Stimulated activated CD8-positive, alpha-beta memory T cell treated with anti-CD3 and anti-CD28 coated beads, Interleukin-15, amount 100 ng/mL, for 24 hours (primary cell): ENCODE measurements around the gene TUT7.
"Not testable (repeated sequence)": the region's sequence is repeated elsewhere in the genome, so short reads cannot be mapped to it uniquely, and the experiment has no call there.

Experiments used
- DNase-seq: peaks from one replicate; pipeline ENCODE4 v3.0.0-alpha.2; 2020; ENCODE audit warnings: low read depth

TUT7 gene

DNA sequence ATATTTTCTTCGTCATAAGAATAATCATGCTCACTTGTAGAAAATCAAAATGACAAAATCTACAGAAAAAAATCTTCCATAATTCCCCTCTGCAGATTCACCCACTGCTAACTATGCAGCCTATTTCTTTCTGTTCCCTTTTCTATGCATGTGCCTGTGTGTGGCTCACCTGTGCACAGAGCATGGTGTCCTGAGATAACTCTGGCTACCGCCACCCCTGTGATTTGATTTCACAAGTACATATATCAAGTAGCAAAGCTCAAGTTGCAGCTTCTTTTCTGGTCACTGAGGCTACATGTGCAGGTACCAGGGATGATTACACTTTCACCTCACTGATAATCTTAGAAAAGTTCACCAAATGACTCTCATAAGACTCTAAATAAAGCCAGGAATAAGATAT is 53.5 kb downstream of the TUT7 start:
- no peak for DNase-seq

DNA sequence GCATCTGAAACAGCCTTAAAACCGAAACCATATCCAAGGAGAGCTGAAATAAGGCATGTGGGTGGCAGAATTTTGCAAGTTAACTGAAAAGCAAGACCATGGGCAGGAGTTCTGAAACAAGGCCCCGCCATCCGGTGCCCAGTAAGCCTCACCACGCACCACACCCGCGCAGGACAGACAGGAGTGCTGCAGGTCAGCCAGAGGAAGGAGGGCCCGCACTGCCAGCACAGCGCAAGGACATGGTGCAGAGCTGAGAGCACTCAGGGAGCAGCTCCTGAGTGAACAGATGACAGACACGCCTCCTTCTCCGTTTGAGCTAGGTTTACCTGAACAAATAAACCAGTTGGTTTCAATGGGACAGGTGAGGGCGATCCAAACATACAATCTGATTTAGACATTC is 55.3 kb downstream of the TUT7 start:
- DNase-seq, result no peak

DNA sequence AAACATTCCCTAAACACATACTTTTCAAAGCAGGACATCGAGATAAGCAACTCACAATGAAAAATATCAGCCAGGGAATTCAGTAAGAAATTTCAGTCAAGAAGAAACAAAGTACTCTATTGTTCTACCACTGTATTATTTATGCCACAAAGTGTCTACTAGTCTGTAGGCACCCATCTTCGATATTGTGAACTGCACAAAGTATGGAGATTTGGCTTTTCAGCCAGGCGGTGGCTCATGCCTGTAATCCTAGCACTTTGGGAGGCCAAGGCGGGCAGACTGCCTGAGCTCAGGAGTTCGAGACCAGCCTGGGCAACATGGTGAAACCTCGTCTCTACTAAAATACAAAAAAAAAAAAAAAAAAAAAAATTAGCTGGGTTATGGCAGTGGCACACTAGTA is 63.9 kb downstream of the TUT7 start:
- DNase-seq, result not testable (repeated sequence)

DNA sequence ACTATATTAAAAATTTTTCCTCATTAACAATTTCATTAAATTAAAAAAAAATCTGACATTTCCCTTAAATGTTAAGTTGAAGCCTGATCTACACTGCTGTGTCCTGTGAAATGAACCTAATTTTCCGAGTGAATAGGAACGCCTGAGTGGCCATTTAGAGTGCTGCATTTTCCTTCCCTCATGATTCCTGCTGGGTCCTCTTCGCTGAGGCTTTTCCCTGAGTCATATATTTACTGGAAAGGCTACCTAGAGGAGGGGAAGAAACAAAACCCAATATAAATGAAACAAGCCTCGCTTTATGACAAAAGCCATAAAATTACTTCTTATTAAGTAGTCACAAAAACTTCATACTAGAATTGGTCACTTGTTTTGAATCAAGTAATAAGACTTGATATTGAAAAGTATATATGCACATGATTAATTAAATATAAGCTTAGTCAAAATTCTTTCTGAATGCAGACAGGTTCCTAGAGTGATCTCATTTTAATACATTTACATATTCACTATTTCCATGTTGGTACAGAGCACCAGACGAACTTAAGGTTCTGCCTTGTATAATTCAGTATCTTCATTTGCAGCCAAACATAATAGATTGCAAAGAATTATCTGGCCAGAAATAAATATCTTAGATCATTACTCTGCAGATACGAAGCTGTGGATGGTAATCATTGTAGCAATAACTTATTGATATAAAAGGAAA is 65.6 kb downstream of the TUT7 start:
- no peak for DNase-seq

DNA sequence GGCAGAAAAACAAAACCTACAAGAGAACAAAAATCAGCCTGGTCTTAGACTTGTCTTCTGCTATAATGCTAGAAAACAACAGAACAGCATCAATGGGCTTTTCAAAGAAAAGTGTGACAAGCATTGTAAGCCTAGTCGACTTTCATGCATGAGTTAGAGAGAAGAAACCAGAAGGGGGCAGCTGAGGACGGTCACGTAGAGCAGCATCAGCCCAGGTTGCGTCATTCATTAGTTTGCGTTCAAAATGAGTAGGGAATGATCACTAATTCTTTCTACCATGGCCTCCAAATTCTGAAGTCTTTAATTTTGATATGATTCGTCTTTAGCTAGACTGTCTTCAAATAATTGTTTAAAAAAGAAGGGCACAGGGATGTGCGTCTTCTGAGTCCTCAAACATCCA is 67.2 kb downstream of the TUT7 start:
- no peak for DNase-seq

DNA sequence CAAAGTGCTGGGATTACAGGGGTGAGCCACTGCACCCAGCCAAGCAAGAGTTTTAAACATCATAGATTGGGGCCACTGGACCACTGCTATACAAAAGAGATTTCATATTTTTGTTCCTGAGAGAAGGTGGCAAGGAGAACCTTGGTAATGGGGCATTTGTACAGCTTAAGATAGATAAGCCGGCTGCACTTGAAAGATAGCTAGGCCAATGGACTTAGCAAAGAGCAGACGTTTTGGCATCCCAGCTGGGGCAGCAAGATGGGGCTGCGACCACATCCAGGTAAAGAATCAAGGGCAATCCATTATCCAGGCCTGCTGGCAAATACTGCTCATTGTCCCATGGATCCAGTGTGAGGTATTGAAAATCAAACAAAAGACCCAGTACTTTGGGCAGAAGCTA is 67.9 kb downstream of the TUT7 start:
- no peak for DNase-seq

DNA sequence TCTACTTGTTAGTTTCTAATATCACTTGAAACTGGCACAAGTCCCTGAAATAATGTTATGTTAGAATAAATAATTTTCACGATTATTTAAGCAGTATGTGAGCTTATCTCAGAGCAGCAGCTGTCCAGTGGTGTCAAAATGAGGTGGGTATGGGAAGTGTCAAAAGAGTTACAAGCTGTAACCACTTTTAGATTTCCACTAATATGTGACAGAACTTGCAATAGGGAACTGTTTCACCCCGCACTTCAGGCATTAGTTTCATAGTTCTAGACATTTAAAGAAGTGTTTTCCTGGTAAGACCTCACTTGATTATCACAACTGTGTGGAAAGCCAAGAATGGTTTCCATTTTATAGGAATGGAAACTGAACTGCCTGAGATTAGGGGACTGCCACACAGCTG is 68.9 kb downstream of the TUT7 start:
- DNase-seq, result no peak

DNA sequence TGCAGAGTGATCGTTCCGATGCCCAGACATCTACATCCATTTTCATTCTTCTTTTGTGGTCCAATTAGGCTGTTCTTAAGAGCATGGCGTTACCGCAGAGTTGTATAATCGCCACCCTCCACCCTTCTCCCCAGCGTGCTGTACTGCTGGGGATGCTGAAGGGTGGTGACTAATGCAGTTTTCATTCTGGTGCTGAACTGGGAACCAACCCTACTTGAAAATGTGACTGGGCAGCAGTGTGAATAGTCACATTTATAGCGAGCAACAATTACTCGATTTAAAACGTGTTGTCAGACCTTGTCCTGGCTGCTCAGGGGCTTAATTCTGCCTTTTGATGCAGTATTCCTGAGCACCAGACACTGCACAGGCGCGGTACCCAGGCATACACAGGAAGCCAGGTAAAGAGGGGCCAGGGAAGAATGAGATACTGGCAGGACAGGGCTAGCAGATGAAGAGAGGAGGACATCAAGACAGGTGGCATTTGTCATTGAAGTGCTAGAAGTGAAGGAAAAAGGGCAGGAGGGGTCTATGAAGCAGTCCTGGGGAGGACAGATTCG is 71.2 kb downstream of the TUT7 start:
- DNase-seq, result no peak

DNA sequence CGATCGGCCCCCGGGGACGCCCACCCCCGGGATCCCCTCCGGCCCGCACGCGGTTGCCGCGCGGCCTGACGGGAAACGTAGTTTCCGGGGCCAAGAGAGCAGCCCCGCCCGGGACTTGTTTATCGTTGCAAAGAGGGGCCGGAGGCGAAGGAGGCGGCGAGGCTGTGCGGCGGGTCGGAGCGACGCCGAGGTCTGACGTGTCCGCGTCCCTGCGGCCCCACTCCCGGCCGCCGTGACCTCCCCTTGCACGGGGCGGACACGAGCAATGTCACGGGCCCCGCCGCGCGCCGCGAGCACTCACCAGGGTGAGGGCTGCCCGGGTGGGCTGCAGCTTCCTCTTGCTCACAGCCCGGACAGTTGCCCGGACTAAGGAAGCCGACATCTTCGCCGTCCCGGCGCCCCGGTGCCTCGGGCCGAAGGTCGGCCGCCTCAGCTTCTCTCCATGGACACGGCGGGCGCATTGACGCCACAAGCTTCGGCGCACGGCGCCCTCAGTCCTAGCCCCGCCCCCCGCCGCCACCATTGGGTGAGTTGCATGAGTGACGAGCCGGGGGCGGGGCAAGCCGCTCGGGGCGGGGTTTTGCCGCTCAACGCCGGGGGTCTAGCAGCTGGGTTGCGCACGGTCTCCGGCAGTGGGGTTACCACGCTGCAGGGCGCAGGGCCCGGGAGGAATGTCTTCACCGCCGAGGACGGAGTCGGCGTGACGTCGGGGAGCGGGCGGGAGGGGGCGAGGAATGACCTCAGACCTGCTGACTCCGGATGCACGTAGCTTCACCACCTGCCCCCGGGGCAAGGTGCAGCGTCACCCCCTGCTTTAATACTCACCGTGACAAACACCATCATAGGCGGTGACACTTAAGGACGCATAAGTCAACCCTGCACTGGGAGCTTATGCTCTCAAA is 71.9 kb downstream of the TUT7 start, which contains the start of gene ISCA1:
TSS of gene ISCA1 (minus strand) at position 462 of the 902 bp plus-strand sequence. CDS start at position 382, 80 bp downstream.
- peak; percentile 94 for DNase-seq

DNA sequence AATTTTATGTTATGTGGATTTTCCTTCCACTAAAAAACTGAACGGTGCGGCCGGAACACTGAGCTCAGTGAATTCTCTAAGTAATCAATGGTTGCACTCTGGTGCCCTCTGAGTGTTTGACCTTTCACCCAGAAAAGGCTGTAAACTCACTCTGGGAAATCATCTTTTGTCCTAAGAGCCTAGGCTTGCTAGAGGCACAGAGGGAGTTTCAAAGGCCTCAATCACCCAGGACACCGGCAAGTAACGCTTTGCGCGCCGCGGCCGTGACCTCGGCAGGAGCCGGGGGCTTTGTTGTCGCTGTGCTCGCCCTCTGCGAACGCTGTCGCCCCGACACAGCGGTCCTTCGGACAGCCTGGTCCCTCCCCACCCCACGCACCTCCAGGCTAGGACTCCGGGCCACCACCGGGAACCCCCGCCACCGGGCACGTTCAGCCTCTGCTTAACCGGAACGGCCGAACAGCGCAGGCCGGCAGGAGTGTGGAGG is 72.6 kb downstream of the TUT7 start:
- DNase-seq, result no peak

DNA sequence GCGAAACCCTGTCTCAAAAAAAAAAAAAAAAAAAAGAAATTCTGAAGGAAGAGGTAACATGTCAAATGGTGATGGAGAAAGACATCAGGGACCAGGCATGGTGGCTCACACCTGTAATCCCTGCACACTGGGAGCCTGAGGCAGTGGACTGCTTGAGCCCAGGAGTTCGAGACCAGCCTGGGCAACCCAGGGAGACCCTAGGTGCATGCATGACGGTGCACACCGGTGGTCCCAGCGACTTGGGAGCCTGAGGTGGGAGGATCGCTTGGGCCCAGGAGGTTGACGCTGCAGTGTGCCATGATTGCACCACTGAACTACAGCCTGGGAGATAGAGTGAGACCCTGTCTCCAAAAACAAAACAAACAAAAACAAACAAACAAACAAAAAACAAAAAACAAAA is 73.6 kb downstream of the TUT7 start:
- no peak for DNase-seq

DNA sequence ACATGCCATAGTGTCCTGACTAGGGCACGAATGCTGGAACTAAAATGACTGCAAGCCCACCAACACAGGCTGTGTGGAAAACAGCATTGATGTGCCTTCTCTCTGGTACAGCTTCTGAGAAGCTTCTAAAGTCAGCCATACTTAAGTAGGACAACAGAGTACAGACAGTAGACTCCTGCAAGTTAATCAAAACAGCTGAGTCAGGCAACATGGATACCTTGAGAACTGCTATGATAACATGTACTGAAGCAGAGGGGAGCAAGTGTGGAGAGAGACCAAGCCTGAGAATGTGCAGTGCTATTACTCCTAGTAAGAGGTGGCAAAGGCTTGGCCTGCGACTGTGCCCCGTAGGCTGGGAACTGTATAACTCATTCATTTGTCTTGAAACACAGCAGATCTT is 74.4 kb downstream of the TUT7 start:
- DNase-seq, result no peak

DNA sequence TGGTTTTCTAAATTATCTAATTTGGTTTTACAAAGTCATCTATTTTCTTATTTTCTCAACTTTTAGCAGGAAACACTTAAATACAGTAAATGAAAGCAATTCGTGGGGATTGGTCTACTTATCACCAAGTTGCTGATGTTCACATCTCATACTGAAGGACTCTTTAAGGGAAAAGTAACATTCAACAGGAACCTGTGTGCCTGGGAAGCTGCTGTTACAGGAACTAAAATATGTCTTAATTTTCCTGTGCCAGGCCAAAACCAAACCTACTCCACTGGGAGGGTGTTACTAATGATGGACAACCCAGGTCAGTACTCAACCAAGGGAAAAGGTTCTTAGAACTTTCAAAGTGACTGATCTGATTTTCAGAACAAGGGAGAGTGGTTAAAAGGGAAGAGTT is 77.1 kb downstream of the TUT7 start:
- no peak for DNase-seq

DNA sequence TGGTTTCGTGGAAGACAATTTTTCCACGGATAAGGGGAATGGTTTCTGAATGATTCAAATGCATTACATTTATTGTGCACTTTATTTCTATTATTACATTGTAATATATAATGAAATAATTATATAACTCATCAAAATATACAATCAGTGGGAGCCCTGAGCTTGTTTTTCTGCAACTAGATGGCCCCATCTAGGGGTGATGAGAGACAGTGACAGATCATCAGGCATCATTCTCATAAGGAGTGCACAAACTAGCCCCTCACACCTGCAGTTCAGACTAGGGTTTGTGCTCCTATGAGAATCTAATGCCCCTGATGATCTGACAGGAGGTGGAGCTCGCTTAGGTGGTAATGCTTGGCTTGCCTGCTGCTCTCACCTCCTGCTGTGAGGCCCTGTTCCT is 78.2 kb downstream of the TUT7 start:
- no peak for DNase-seq

DNA sequence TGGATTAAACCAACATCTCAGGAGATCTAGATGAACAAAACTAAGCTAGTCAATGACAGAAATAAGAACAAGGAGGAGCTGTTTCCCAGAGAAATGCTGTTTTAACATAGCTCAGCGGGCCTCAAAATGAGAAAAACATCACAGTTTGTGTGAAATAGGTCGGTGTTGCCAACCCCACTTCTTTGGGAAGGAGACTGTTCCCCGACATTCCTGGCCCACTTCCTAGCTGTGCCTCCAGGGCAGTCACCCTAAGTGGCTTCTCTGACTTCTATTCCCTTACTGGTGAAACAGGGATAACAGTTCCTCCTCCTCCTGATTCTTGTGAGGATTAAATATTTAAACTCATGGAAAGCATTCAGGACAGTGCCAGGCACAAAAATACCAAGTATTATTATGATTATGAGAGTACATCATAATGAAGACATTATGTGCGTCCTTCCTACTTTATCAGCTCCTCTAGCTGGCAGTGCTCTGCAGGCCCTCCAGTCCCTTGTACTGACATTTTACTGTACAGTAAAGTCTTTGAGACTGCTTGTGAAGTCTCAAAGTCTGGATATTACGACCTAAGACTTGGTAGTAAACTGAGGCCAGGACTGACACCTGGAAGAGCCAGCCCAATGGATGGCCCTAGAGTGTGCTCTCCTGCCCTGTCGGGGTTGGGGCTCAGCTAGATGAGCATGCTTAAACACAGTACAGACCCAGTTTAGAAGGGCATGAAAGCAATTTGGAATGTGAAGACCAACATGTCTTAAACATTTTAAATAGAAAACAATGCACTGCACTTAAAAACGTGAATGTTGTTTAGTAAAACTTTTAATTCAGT is 79.2 kb downstream of the TUT7 start:
- no peak for DNase-seq

DNA sequence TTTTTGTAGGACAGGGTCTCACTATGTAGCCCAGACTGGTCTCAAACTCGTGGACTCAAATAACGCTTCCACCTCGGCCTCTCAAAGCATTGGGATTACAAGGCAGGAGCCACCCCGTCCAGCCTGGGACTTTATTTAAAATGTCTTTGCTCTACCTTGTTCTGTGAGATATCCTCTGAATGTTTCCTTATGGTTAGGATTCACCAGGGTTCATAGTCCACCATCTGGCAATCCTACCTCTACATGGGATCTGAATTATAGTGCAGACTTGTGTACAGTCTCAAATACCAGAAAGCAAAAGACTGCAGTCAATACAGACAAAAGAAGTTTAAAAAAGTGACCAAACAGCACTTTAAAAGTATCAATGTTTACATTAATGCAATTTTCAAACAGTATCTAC is 82.0 kb downstream of the TUT7 start:
- no peak for DNase-seq

DNA sequence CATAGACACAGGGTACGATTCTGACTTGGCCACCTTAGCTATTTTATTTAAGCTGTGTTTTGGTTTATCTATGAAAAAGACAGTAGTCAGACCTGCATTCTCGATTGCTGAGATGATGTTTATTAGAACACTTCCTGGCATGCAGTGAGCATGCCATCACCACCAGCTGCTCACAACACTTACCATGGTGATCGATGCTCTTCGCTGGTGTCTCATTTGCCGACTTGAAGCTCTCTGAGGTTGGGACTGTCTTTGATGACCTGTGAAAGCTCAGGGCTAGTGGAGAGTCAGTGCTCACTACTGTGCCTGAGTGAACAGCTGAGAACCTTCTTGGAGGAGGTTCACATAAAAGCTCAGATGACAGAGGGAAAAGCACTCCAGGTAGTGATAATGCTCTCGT is 90.3 kb downstream of the TUT7 start:
- no peak for DNase-seq

DNA sequence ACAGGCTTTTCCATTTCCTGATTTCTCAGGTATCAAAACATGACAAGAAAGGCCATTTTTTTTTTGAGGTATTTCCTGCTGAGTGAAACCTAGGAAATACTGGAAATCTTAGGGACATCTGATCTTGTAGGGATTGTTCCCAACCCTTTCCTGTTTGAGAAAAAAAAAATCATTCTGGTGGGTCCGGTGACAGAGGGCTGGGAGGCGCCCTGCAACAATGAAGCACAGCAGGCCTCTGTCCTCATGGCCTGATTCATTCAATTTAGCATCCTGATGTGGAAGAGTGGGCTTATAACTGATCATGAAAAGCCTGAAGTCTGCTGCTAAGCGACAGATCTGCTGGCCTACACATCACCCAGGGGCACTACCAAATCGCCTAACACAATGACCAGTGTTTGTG is 91.7 kb downstream of the TUT7 start:
- DNase-seq, result no peak

DNA sequence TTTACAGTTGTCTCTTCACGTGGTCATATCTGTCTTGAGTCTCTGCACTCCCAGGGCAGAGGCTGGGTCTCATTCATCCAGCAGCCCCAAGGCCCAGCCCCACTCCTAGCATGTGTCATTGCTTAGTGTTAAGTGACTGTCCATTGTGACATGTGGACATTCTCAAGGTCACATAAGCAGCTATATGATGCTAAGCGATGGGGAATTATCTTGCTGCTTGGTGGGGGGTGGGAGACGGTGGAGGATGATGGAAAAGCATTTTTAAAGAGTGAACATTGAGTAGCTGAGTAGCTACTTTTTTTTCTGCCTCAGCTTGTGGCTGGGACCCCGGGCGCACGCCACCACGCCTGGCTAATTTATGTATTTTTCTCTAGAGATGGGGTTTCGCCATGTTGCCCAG is 94.7 kb downstream of the TUT7 start, which contains the start of gene C9orf153:
TSS of gene C9orf153 (minus strand) at position 101 of the 400 bp plus-strand sequence. CDS start 30,054 bp downstream, outside the sequence.
- DNase-seq, result no peak

DNA sequence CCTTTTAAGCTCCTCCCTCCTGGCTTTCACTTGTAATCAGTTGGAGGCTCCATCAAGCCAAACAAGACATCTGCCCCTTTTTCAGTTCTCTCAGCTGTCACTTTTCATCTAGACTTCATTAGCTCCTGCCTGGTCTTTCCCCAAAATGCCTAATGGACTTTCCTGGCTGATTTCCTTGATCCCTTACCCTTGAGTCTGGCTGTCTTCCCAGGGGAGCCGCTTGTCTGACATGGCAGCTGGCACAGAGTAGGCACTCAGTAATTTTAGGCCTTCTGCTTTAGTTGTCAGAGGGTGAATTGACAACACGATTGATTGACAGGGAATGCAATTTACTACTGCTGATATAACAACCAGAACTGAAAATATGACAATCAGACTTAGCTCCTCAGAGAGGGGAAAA is 96.8 kb downstream of the TUT7 start:
- DNase-seq, result no peak

DNA sequence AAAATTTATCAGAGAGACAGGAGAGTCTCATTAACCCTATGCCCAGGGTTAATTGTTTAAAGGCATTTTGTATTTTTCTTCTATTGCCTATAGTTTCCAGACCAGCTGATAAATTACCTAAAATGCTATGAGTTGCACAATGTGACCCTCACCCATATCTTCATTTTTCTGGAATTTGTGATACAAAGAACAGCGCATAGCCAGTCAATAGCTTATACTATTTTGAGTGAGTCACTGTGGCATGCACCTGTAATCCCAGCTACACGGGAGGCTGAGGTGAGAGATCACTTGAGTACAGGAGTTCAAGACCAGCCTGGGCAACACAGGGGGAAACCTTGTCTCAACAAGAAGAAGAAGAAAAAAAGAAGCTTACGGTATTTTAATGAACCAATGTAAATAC is 97.6 kb downstream of the TUT7 start:
- no peak for DNase-seq

DNA sequence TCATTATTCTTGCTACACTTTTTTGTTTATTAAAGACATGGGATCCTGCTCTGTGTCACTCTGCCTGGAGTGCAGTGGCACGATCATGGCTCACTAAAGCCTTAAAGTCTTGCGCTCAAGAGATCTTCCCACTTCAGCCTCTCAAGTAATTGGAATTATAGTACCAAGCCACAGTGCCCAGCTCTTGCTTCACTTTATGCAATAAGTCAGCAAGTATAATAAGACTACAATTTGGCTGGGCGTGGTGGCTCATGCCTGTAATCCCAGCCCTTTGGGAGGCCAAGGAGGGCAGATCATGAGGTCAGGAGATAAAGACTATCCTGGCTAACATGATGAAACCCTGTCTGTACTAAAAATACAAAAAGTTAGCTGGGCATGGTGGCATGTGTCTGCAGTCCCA is 100.6 kb downstream of the TUT7 start:
- DNase-seq, result no peak
